Left colon (tissue), 2 donors: Measurements from ENCODE around the gene PLEKHJ1. TPM values are rescaled to one million over a fixed set of nuclear protein-coding genes. Genes with fewer than 3 reads are reported as not detected.
"Not testable (repeated sequence)": the region's sequence is repeated elsewhere in the genome, so short reads cannot be mapped to it uniquely, and the experiment has no call there.

Source experiments
- ATAC-seq: fragments of 200-7000 bp; cut with Tn5 transposase; one replicate; pipeline ENCODE4 v1.9.1; 2020; ENCODE audit warnings: mild to moderate bottlenecking, moderate library complexity
- DNase-seq, 2 donors: peaks; one replicate each; pipeline ENCODE4 v3.0.0-alpha.2; 2020
- intact Hi-C, 2 donors: fragments of 100-400 bp; cut with DNase I in 1 of 2; cut with micrococcal nuclease in 1 of 2; formaldehyde crosslinking; loops; one replicate each; pipeline versions ENCODE4 v1.11.2 to v1.14.0; 2022; cut with DNase I, micrococcal nuclease
- long read RNA-seq: library from polyadenylated mRNA; unstranded; transcript quantifications from one replicate; pipeline ENCODE4 v2.0.0, GENCODE V29; 2021
- total RNA-seq, 2 donors: library from RNA; stranded (reverse); fragmentation: NEBNext Ultra II Directional; extraction: Animal tissue kit (Norgen Biotek cat#: 25700); gene quantifications; one replicate each; pipeline ENCODE4 v1.2.1, GENCODE V29; 2021
- donor health status: DM: no; HTN: no; CAD: no.
- donor health status: DM: yes; HTN: yes; CAD: no.

Gene PLEKHJ1, protein sequence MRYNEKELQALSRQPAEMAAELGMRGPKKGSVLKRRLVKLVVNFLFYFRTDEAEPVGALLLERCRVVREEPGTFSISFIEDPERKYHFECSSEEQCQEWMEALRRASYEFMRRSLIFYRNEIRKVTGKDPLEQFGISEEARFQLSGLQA
- total RNA-seq, result 100 to 1,000 TPM; 198 to 213 TPM
- long read RNA-seq, transcript PLEKHJ1-206 (5 exons, 1,311 nt), result minor isoform, 21 of 409 reads
- long read RNA-seq, transcript PLEKHJ1-201 (6 exons, 1,206 nt), result major isoform, 340 of 409 reads
- long read RNA-seq, transcript PLEKHJ1-213 (5 exons, 1,092 nt), result minor isoform, 9 of 409 reads
- long read RNA-seq, partial matches to known transcripts, result 8 of 409 reads
- long read RNA-seq, other reads (novel, unspliced or antisense), result 25 of 409 reads

DNA sequence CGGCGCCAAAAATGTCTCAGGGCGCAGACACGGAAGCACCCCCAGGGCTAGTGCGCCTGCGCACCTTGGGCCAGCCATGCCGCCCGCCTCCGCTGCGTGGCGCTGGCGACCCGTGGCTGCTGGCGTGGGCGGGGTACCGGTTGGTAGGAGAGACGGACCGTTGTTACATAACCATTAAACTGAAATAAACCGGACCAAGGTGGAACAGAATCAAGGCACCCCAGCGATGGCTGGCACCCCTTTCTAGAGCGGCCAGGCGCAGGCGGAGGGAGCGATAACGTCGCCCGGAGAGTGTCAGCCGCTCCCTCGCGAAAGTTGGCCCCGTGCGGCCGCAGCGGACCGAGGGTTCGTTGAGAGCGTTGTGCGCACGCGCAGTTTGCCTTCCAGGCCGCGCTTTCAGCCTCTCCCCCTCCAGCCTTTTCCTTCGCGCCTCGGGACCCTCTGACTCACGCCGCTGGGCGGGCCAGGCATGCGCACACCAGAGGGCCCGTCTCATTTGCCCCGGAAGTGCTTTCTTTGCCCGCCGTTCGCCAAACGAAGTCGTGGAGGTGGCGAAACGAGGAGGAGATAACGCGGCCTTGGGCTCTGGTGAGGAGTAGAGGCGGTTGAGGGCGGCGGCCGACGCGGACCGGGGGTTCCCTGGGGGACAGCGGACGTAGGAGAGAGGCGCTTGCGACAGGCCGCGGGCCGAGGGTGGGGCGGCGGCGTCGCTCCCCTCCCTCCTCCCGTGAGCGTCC is at the start of gene PLEKHJ1, which contains the start of gene SF3A2:
PLEKHJ1 (minus strand) TSS at position 16 of the 737 bp plus-strand sequence. CDS start 81 bp downstream, outside the sequence.
SF3A2 (plus strand) TSS at position 511 of the 737 bp plus-strand sequence. CDS start 6,595 bp downstream, outside the sequence.
- DNase-seq, result peak; percentile 96 to 97
- peak; percentile 71 for ATAC-seq
- intact Hi-C loops, result loop anchor here in 1 of 2 donors (10.0 kb wide), 1 partner anchor 82 kb away; the partner anchor contains the start of gene AP3D1

DNA sequence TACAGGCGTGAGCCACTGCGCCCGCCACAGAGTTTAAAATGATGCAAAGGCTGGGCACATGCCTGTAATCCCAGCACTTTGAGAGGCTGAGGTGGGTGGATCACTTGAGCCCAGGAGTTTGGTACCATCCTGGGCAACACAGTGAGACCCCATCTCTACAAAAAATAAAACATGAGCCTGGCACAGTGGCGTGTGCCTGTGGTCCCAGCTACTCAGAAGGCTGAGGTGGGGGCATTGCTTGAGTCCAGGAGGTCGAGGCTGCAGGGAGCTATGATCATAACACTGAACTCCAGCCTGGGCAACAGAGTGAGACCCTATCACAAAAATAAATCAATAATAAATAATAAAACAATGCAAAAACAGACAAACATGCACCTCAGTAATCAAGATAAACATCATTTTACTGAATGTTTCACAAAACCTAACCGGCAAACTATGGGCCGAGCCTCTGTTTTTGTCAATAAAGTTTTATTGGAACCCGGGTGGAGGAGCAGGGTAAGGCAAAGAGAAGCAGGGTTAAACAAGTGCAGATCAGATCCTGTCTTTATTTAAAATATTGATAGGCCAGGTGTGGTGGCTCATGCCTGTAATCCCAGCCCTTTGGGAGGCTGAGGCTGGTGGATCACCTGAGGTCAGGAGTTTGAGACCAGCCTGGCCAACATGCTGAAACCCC is 47.8 kb upstream of the PLEKHJ1 start:
- ATAC-seq (no peak), DNase-seq (no peak)
- intact Hi-C loops, result loop anchor here in 1 of 2 donors (5.0 kb wide), 1 partner anchor 33 kb away; no protein-coding TSS in a partner anchor

DNA sequence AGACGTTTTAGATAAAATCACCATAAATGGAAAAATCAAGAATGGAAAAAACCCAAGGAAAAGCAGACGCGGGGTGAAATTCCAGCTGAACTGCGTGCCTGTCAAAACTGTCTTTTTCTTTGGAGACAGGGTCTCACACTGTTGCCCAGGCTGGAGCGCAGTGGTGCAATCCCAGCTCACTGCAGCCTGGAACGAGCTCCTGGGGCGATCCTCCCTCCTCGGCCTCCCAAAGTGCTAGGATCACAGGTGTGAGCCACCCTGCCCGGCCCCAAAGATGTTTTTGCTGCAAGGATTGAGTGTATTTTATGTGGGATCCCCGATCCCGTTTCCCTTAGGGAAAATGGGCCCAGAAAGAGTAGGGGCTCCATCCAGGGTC is 46.7 kb upstream of the PLEKHJ1 start:
- no peak for ATAC-seq
- DNase-seq, result no peak
- intact Hi-C loops, result loop anchor here in 1 of 2 donors (5.0 kb wide), 1 partner anchor 34 kb away; no protein-coding TSS in a partner anchor

DNA sequence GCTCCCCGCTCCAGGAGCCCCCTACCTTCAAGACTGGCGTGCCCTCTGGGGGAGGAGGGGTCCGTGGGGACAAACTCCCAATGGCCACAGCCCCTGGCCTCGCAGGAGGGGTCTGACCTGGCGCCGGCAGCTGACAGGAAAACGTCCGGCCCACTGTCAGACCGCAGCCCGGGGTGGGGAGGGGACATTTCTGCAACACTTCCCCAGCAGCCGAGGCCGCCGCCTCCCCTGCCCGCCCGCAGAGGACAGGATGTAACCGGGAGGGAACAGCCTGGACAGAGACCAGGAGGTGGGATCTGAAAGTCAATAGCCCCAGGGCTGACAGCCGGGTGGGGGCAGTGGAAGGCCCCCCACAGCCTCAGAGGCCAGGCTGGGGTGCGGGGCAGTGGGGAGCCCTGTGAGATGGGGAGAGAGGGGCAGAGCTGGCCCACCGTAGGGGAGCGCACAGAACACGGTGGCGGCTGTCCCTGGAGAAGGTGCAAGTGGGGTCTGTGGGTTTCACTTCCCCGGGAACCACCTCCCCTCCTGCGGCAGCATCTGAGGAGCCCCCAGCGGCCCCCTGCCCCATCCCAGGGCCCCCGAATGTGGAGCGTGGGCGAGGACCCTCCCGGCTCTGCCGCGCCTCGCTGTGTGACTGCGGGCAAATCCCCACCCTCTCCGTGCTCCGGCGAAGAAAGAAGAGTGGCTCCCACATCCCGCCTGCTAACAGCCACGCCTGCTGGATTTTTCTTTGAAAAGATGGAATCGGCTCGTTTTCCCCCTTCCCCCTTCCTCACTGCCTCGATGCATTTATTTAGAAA is 46.1 kb upstream of the PLEKHJ1 start, which contains the start of gene PEAK3:
PEAK3 (minus strand) TSS at position 114 of the 800 bp plus-strand sequence. CDS start 1,244 bp downstream, outside the sequence.
- no peak for ATAC-seq
- DNase-seq, result peak; percentile 72 to 75
- intact Hi-C loops, result loop anchor here in 1 of 2 donors (5.0 kb wide), 1 partner anchor 35 kb away; no protein-coding TSS in a partner anchor

DNA sequence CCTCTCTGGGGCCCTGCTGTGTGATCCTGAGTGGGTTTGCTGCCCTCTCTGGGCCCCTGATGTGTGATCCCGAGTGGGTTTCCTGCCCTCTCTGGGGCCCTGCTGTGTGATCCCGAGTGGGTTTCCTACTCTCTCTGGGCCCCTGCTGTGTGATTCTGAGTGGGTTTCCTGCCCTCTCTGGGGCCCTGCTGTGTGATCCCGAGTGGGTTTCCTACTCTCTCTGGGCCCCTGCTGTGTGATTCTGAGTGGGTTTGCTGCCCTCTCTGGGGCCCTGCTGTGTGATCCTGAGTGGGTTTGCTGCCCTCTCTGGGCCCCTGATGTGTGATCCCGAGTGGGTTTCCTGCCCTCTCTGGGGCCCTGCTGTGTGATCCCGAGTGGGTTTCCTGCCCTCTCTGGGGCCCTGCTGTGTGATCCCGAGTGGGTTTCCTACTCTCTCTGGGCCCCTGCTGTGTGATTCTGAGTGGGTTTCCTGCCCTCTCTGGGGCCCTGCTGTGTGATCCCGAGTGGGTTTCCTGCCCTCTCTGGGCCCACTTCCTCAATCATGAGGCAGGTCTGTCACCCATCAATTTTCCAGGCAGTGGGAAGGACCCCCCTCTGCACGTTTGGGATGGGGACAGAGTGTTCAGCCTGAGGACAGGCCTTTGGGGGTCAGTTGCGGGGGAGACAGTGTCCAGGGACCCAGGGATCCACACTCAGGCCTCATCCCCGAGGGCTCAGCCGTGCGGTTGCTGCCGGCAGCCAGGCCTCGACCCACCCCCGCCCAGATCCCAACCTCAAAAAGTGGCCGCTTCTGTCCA is 45.3 kb upstream of the PLEKHJ1 start:
- not testable (repeated sequence) for ATAC-seq, DNase-seq
- intact Hi-C loops, result loop anchor here in 1 of 2 donors (5.0 kb wide), 1 partner anchor 36 kb away; no protein-coding TSS in a partner anchor

DNA sequence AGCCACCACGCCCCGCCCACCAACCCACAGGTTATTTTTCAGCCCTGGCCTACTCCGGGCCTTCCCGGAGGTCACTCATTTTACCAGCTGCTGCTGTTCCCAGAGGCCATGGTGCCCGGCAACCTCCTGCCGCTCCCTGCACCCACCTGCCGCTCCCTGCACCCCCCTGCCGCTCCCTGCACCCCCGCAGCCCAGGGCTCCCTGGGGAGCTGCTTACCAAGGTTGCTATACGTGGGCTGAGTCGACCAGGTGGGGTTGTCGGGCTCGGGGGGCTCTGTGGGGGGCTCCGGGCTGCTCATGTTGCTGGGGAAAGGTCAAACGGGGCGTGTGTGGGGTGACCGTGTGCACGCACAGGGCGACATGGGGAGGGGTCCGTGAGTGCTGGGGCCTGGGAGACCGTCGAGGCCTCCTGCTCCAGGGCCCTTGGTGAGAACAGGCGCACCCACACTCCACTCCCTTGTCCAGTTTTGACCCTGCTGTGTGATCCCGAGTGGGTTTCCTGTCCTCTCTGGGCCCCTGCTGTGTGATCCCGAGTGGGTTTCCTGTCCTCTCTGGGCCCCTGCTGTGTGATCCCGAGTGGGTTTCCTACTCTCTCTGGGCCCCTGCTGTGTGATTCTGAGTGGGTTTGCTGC is 44.6 kb upstream of the PLEKHJ1 start:
- ATAC-seq (no peak), DNase-seq (no peak)

DNA sequence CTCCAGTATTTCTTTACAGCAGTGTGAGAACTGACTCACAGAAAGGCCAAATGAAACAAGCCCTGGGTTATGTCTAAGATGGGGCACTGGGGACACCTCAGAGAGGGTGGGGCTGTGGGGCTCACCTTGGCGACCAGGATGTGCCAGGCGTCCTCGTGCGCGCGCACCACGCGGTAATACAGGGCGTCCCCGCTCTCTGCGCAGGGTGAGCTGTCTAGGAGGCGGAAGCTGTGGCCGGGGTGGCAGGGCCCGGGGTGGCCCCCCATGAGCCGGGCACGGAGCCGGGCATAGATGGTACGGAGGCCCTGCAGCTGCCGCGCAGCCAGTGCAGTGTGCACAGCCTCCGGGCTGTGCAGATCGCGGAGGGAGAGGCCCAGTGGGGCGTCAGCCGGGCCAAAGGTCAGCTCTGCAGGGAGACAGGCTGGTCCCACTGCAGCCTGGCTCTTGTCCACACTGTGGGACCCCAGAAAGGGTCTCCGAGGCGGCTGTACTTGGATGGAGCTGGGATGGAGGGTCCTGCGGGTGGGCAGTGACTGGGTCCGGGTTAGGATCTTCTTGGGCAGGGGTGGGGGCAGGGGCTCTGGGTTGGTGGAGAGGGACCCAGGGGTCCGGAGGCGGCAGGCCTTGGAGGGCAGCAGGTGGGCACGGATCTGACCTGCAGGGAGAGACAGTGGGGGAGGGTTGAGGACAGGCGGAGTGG is 42.5 kb upstream of the PLEKHJ1 start:
- peak; percentile 69 to 73 for DNase-seq
- intact Hi-C loops, result loop anchor here in 1 of 2 donors (10.0 kb wide), 1 partner anchor 116 kb away; no protein-coding TSS in a partner anchor
- peak; percentile 60 for ATAC-seq

More for the DNA sequence above, 44.6 kb upstream of the PLEKHJ1 start:
- intact Hi-C loops, result loop anchor here in 1 of 2 donors (5.0 kb wide), 1 partner anchor 37 kb away; no protein-coding TSS in a partner anchor

DNA sequence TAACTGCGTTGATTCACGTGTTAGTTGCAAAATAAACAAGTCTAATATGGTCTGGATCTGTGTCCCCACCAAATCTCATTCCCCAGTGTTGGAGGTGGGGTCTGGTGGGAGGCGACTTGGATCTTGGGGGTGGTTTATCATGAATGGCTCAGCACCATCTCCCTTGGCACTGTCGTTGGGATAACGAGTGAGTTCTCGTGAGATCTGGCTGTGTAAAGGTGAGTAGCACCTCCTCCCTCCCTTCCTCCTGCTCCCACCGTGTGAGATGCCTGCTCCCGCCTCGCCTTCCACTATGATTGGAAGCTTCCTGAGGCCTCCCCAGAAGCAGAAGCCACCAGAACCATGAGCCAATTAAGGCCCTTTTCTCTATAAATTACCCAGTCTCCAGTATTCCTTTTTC is 41.0 kb upstream of the PLEKHJ1 start:
- no peak for ATAC-seq
- intact Hi-C loops, result loop anchor here in 1 of 2 donors (10.0 kb wide), 1 partner anchor 118 kb away; no protein-coding TSS in a partner anchor

DNA sequence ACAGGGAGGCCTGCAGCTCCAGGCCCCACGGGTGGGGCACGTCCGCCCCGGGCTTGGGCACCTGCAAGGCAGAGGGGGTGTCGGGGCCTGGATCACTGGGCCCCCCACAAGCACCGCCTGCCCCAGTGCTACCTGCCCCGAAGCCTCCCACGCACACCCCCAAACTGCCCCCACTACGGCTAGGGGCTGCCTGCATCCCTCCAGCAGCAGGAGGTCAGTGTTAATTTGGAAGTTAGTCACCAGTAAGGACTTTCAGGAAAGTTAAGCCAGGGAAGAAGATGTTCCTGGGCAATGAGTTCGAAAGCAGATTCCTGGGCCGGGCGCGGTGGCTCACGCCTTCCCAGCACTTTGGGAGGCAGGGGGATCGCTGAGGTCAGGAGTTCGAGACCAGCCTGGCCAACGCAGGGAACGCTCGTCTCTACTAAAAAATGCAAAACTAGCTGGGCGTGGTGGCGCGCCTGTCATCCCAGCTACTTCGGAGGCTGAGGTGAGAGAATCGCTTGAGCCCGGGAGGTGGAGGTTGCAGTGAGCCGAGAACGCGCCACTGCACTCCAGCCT is 40.4 kb upstream of the PLEKHJ1 start:
- ATAC-seq (no peak), DNase-seq (no peak)
- intact Hi-C loops, result loop anchor here in 1 of 2 donors (10.0 kb wide), 1 partner anchor 118 kb away; no protein-coding TSS in a partner anchor

More for the DNA sequence above, 41.0 kb upstream of the PLEKHJ1 start:
- no peak for DNase-seq

DNA sequence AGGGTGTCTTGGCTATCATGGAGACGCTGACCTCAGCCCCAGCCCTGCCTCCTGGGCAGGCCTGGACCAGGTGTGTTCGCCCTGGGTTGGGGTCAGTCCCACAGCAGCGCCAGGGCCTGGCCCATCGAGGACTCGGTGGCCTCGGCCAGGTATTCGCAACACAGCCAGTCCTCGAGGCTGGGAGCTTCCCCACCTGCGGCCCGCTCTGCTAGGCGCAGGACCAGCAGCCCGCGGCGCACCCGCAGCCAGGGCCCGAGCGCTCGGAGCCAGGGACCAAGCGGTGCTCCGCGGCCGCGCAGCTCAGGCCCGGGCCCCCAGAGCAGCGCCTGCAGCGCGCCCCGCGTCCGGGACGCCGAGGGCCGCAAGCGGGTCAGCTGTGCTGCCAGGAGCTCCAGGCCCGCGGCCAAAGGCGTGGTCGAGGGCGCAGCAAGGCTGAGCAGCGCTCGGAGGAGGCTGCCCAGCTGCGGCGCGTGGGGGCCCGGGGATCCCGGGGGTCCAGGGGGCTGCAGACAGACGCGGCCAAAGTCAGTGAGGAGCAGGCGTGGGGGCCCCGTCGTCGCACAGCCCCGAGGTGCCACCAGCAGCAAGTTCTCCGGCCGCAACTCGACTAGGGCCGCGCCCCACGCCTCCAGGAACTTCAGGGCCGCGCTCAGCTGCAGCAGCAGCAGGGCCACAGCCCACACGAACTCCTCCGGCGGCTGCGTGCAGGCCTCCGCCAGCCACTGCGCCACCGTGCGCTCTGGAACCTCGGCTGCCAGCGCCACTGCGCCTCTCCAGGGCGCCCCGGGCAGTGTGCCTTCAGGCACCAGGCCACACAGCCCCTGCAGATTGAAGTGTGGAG is 39.7 kb upstream of the PLEKHJ1 start:
- ATAC-seq (peak; percentile 62), DNase-seq (peak in 1 of 2 donors; percentile 73)
- intact Hi-C loops, result loop anchor here in 1 of 2 donors (10.0 kb wide), 1 partner anchor 119 kb away; no protein-coding TSS in a partner anchor

DNA sequence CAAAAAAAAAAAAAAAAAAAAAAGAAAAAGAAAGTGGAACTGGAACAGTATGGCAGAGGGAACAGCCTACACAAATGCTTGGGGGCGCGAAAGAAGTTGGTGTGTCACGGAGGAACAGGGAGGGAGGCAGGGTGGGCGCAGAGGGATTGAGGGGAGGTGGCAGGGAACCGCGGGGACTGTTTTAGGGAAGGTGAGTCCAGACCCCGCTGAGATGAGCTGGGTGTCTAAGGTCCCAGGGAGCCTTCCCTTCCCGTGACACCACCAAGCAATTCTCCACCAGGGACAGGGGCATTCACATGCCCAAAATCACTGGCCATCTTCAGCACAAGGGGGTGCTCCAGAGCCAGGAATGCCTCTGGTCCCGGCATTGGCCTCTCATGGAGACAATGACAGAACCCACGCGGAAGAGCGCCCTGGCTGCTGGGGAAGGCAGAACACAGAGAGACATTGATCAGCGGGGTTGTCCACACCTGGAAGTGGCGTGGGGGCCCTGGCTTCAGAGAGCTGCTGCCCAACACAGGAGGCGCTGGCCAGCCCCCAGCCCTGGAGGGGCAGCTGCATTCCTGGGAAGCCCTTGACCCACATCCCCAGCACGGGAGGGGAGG is 38.9 kb upstream of the PLEKHJ1 start:
- intact Hi-C loops, result loop anchor here (5.0 to 10.0 kb wide), 2 partner anchors 118 to 120 kb away; no protein-coding TSS in a partner anchor
- ATAC-seq (peak; percentile 36), DNase-seq (peak; percentile 68 to 79)

DNA sequence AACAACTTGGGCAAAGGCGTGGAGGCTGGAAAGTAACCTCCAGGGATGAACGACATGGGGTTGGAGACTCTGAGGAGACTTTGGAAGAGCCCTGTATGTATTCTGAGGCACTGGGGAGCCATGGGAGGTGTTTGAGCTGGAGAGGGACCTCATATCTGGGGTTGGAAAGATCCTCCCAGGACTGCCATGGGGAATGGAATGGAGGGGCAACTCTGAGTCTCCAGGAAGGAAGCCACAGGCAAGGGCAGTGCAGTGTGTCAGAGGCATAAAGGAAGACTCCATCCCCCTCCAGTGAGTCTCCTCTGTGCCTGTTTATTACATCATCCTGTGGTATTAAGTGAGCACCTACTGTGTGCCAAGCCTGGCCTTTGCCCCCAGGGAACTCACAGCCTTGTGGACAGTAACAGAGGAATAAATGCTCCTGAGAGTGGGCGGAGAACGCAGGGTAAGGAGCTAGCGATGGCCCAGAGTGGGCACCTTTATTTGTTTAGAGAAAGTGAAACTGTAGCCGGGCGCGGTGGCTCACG is 38.1 kb upstream of the PLEKHJ1 start:
- DNase-seq (no peak), ATAC-seq (no peak)
- intact Hi-C loops, result loop anchor here (5.0 to 10.0 kb wide), 2 partner anchors 117 to 121 kb away; no protein-coding TSS in a partner anchor

DNA sequence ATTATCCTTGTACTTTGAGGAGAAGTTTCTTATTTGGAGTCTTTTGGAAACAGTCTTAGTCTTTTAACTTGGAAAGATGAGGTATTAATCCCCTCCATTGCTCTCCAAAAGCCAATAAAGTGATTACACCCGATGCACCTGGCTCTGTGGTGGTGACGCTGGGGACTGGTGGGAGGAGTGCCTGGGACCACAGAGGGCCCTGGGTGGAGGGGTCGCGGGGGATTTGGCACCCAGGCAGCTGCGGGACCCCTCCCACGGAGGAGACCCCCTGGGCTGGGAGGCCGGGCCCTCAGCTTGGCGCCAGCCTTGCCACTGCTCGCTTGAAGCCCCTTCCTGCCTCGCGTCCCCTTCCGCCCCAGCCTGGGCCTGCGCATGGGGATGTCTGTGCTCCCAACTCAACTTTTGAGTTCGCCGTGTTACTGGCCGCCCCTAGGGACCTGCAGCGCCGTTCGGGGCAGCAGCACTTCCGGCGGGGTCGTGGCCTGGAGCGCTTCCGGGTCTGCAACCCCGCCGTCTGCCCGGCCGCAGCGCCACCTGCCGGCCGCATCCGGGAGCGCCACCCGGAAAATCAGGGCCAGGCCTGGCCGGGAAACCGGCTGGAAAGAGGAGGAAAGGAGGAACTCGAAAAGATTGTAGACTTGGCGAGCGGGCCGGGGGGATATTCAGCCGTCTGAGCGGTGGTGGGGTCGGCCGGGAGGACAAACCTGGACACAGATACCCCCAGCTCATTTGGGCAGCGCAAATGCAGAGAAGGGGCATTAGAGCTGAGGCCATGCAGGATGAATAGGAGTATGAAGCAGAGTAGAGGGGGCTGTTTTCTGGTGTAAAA is 37.4 kb upstream of the PLEKHJ1 start:
- DNase-seq (peak; percentile 68 to 81), ATAC-seq (peak; percentile 21)
- intact Hi-C loops, result loop anchor here (5.0 to 10.0 kb wide), 2 partner anchors 116 to 121 kb away; no protein-coding TSS in a partner anchor
